PC-9 (cell line): ENCODE measurements around the gene ETV7. TPM values are rescaled to one million over a fixed set of nuclear protein-coding genes. Genes with fewer than 3 reads are reported as not detected.

Experiments used
- BruUV-seq: library from RNA; stranded (reverse); fragments of 400-500 nt; replicated peaks from 2 replicates; lab custom pipeline; 2021; lab: Mats Ljungman, UMichigan
- CTCF ChIA-PET: fragments of 300-600 bp; sonication (Branson Sonifier 250); formaldehyde crosslinking; loops from one replicate; lab custom pipeline; 2022; ENCODE audit warnings: antibody characterized with exemption; lab: Charles Lee
- POLR2A ChIA-PET: fragments of 300-600 bp; sonication (Branson Sonifier 250); formaldehyde crosslinking; loops from one replicate; lab custom pipeline; 2022; ENCODE audit warnings: antibody characterized with exemption; ENCODE audit not compliant: unreplicated experiment; lab: Charles Lee
- DNase-seq, 2 experiments: peaks; one replicate each; pipeline versions ENCODE4 v3.0.0 to v3.0.0-alpha.2; 2015 to 2022; ENCODE audit warnings: mixed read lengths in 1 of 2
- H2AFZ ChIP-seq: fragments of 200-600 bp; sonication (generic); 2 replicates; pipeline ENCODE4 v1.8.1; 2017; ENCODE audit warnings: antibody characterized with exemption
- H3F3A ChIP-seq: fragments of 200-600 bp; sonication (generic); 2 replicates; pipeline ENCODE4 v1.8.1; 2017; ENCODE audit warnings: antibody characterized with exemption, mild to moderate bottlenecking, low read depth; ENCODE audit not compliant: insufficient read depth
- H3K27ac ChIP-seq: fragments of 200-600 bp; sonication (generic); 2 replicates; pipeline ENCODE4 v1.6.1; 2016; ENCODE audit warnings: mixed run types
- H3K27me3 ChIP-seq: fragments of 200-600 bp; sonication (generic); 2 replicates; pipeline ENCODE4 v1.6.1; 2016; ENCODE audit warnings: low read depth, mixed run types; ENCODE audit not compliant: insufficient read depth
- H3K36me3 ChIP-seq: fragments of 200-600 bp; sonication (generic); 2 replicates; pipeline ENCODE4 v1.6.1; 2016; ENCODE audit warnings: low read depth, mixed run types
- H3K4me1 ChIP-seq: fragments of 200-600 bp; sonication (generic); replicated peaks from 2 replicates; pipeline ENCODE4 v1.6.1; 2016; ENCODE audit warnings: mixed run types; ENCODE audit not compliant: insufficient read depth
- H3K4me2 ChIP-seq: fragments of 200-600 bp; sonication (generic); 2 replicates; pipeline ENCODE4 v1.6.1; 2017; ENCODE audit warnings: mixed run types
- H3K4me3 ChIP-seq: fragments of 200-600 bp; sonication (generic); 2 replicates; pipeline ENCODE4 v1.6.1; 2016; ENCODE audit warnings: mixed run types
- H3K79me2 ChIP-seq: fragments of 200-600 bp; sonication (generic); 2 replicates; pipeline ENCODE4 v1.6.1; 2017; ENCODE audit warnings: low read depth, mixed run types
- H3K9me2 ChIP-seq: fragments of 200-600 bp; sonication (generic); 2 replicates; pipeline ENCODE4 v1.8.1; 2017; ENCODE audit warnings: mild to moderate bottlenecking; ENCODE audit not compliant: insufficient read depth
- H3K9me3 ChIP-seq: fragments of 200-600 bp; sonication (generic); 2 replicates; pipeline ENCODE4 v1.8.1; 2016; ENCODE audit warnings: low read depth; ENCODE audit not compliant: insufficient read depth
- H4K20me1 ChIP-seq: fragments of 200-600 bp; sonication (generic); 2 replicates; pipeline ENCODE4 v1.8.1; 2017; ENCODE audit not compliant: insufficient read depth
- CTCF ChIP-seq: fragments of 200-600 bp; sonication (generic); conservative IDR thresholded peaks from 2 replicates; pipeline ENCODE4 v1.6.1; 2017; ENCODE audit warnings: mixed run types, antibody characterized with exemption, mild to moderate bottlenecking, moderate library complexity
- EZH2 ChIP-seq: fragments of 200-600 bp; sonication (generic); IDR thresholded peaks from 2 replicates; pipeline ENCODE4 v1.8.0; 2017; ENCODE audit warnings: antibody characterized with exemption, low read depth
- intact Hi-C: fragments of 100-400 bp; cut with micrococcal nuclease; formaldehyde crosslinking; loops from one replicate; pipeline ENCODE4 v1.10.0; 2022; ENCODE audit not compliant: unreplicated experiment
- total RNA-seq: library from RNA; stranded (reverse); gene quantifications from 2 replicates; pipeline ENCODE4 v1.2.3, GENCODE V29; 2021

The ETV7 gene
- total RNA-seq, 1 experiment from 2014 or later, result 0.57 TPM

DNA sequence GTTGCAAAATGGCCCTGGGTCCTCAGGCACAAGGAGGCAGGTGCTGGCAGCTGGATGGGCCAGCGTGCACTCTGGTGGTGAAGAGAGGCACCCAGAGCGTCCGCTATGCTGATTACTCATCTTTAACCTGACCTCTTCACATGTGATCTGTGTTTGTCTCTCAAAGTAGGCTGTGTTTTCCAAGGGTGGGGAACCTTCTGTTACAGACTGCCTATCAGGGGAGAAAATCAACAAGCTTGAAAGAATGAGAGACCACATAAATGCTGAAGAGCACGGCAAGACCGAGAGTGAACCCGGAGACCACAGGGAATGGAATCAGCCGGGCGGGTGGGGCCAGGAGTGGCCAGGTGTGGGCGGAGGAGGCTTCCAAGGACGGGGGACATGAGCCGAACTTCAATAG is 67.0 kb downstream of the ETV7 start:
- no peaks in the 10 kb centered on the region for H3K79me2 ChIP-seq
- no peak overlapping the region for H3K4me2 ChIP-seq
- no peaks in the 10 kb centered on the region for H3K9me3 ChIP-seq
- POLR2A ChIA-PET, result interaction anchor here (0.6 to 0.8 kb wide), 3 partner anchors 52 to 135 kb away, joined by 3 to 4 read pairs (median 4); no protein-coding TSS in a partner anchor
- no peaks in the 10 kb centered on the region for H4K20me1 ChIP-seq
- no peaks in the 10 kb centered on the region for H3K9me2 ChIP-seq
- no TSS peak for BruUV-seq
- no peaks in the 10 kb centered on the region for H3F3A ChIP-seq
- no peak overlapping the region for H2AFZ ChIP-seq
- H3K36me3 ChIP-seq, result no peaks in the 10 kb centered on the region
- no peak overlapping the region for H3K4me3 ChIP-seq
- DNase-seq, result peak in 1 of 2 experiments; percentile 52
- intact Hi-C loops, result no loop called here
- H3K27me3 ChIP-seq, result no peaks in the 10 kb centered on the region
- CTCF ChIA-PET, result interaction anchor here (0.5 to 0.9 kb wide), 2 partner anchors 18 to 395 kb away, joined by 3 read pairs; no protein-coding TSS in a partner anchor
- peaks cover 9% of the 10 kb centered on the region for H3K4me1 ChIP-seq
- no peak overlapping the region for H3K27ac ChIP-seq
- TF ChIP-seq CTCF (no peak), EZH2 (no peak)

GRCh38 chr6:36319821-36320220 is 67.6 kb downstream of the ETV7 start:
- Histone ChIP-seq H3K4me1 (peaks cover 15% of the 10 kb centered on the region), H3K27ac (no peak overlapping the region), H3K27me3 (no peaks in the 10 kb centered on the region), H3K79me2 (no peaks in the 10 kb centered on the region), H3K4me3 (no peak overlapping the region), H4K20me1 (no peaks in the 10 kb centered on the region), H3K36me3 (no peaks in the 10 kb centered on the region), H3K9me2 (no peaks in the 10 kb centered on the region), H3K4me2 (no peak overlapping the region), H3F3A (peaks cover 1% of the 10 kb centered on the region), H2AFZ (no peak overlapping the region), H3K9me3 (no peaks in the 10 kb centered on the region)
- TF ChIP-seq CTCF, result no peak
- no peak for TF ChIP-seq EZH2
- intact Hi-C loops, result no loop called here
- no peak for DNase-seq
- no TSS peak for BruUV-seq
- ChIA-PET POLR2A (interaction anchor here (0.8 kb wide), 1 partner anchor 52 kb away, joined by 4 read pairs; no protein-coding TSS in a partner anchor), CTCF (no interaction called here)

DNA sequence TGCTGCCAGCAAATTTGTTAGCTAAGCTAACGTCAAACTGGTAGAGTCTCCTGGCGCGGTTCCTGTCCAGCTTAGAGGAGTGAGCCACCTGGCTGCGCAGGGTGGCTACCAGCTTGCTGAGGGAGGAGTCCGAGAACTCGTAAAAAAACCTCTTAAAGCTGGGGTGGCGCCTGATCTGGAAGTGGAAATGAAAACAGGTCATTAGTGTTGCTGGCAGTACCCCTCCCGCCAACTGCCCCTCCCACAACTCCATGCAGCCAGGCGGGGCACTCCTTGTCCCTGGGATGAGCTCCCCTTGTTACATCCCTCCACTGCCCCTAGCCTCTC is 68.1 kb downstream of the ETV7 start:
- DNase-seq, result no peak
- H3K9me2 ChIP-seq, result no peaks in the 10 kb centered on the region
- CTCF ChIA-PET, result no interaction called here
- no peaks in the 10 kb centered on the region for H4K20me1 ChIP-seq
- POLR2A ChIA-PET, result interaction anchor here (0.5 kb wide), 1 partner anchor 88 kb away, joined by 3 read pairs; no protein-coding TSS in a partner anchor
- no peak overlapping the region for H3K27ac ChIP-seq
- no peak overlapping the region for H3K4me3 ChIP-seq
- intact Hi-C loops, result no loop called here
- no peaks in the 10 kb centered on the region for H3K36me3 ChIP-seq
- TF ChIP-seq CTCF (no peak), EZH2 (no peak)
- no peaks in the 10 kb centered on the region for H3K9me3 ChIP-seq
- no peak overlapping the region for H3K4me2 ChIP-seq
- no peak overlapping the region for H2AFZ ChIP-seq
- peaks cover 5% of the 10 kb centered on the region for H3F3A ChIP-seq
- BruUV-seq, result no TSS peak
- H3K79me2 ChIP-seq, result no peaks in the 10 kb centered on the region
- peaks cover 19% of the 10 kb centered on the region for H3K4me1 ChIP-seq
- no peaks in the 10 kb centered on the region for H3K27me3 ChIP-seq
